GM15510 (cell line): ENCODE measurements around the gene KRT35.

Experiments used
- POLR2A ChIP-seq: IDR thresholded peaks from 3 replicates; pipeline ENCODE4 v1.6.1; 2011; ENCODE audit warnings: borderline replicate concordance; ENCODE audit not compliant: insufficient read length; ENCODE audit errors: extremely low read depth

Gene KRT35

GRCh38 chr17:41518789-41519449 lies 38.0 kb upstream of the KRT35 start, which contains the start of gene KRT15:
Gene KRT15 (minus strand): TSS chr17:41518890. CDS start chr17:41518827, 63 bp downstream.
- TF ChIP-seq POLR2A = no peak

- TF ChIP-seq POLR2A = no peak
Observed at GRCh38 chr17:41518031-41518430, 37.1 kb upstream of the KRT35 start.

- TF ChIP-seq POLR2A = no peak
Observed at GRCh38 chr17:41516830-41517283, 35.9 kb upstream of the KRT35 start.

- no peak for TF ChIP-seq POLR2A
Observed at GRCh38 chr17:41516147-41516829, 35.3 kb upstream of the KRT35 start.

GRCh38 chr17:41513168-41513547 lies 32.2 kb upstream of the KRT35 start:
- no peak for TF ChIP-seq POLR2A

- TF ChIP-seq POLR2A = no peak
Observed at GRCh38 chr17:41512546-41513167, 31.7 kb upstream of the KRT35 start.

GRCh38 chr17:41511716-41512115 lies 30.8 kb upstream of the KRT35 start:
- no peak for TF ChIP-seq POLR2A

GRCh38 chr17:41511116-41511515 lies 30.2 kb upstream of the KRT35 start:
- no peak for TF ChIP-seq POLR2A

- no peak for TF ChIP-seq POLR2A
Observed at GRCh38 chr17:41510251-41511065, 29.5 kb upstream of the KRT35 start.

GRCh38 chr17:41507315-41507880 lies 26.4 kb upstream of the KRT35 start:
- no peak for TF ChIP-seq POLR2A

- no peak for TF ChIP-seq POLR2A
Observed at GRCh38 chr17:41505809-41506767, 25.1 kb upstream of the KRT35 start.

- TF ChIP-seq POLR2A = no peak
Observed at GRCh38 chr17:41505007-41505808, 24.3 kb upstream of the KRT35 start, which contains the start of gene KRT13. Gene KRT13 (minus strand): TSS chr17:41505612. CDS start chr17:41505550, 62 bp downstream.
